Activated CD4-positive, alpha-beta T cell treated with anti-CD3 and anti-CD28 coated beads for 4 hours (primary cell): Measurements from ENCODE around the gene MUC6.

Experiments used
- DNase-seq, 2 donors: peaks; one replicate each; pipeline ENCODE4 v3.0.0-alpha.2; 2020

MUC6 gene

GRCh38 chr11:1035577-1036283, 788 bp downstream of the MUC6 start:
- DNase-seq = no peak

GRCh38 chr11:1034456-1035295, 1.8 kb downstream of the MUC6 start:
- no peak for DNase-seq

GRCh38 chr11:1034001-1034400, 2.5 kb downstream of the MUC6 start:
- DNase-seq = no peak

- DNase-seq = no peak
Observed at GRCh38 chr11:1033016-1033798, 3.3 kb downstream of the MUC6 start.

GRCh38 chr11:1032310-1032891, 4.1 kb downstream of the MUC6 start:
- no peak for DNase-seq

- no peak for DNase-seq
Observed at GRCh38 chr11:1031121-1031899, 5.2 kb downstream of the MUC6 start.

- DNase-seq = no peak
Observed at GRCh38 chr11:1030556-1030955, 6.0 kb downstream of the MUC6 start.

- no peak for DNase-seq
Observed at GRCh38 chr11:1030086-1030485, 6.4 kb downstream of the MUC6 start.

- no peak for DNase-seq
Observed at GRCh38 chr11:1029654-1030053, 6.9 kb downstream of the MUC6 start.

GRCh38 chr11:1029051-1029450, 7.5 kb downstream of the MUC6 start:
- DNase-seq = no peak

GRCh38 chr11:1028616-1029015, 7.9 kb downstream of the MUC6 start:
- no peak for DNase-seq

GRCh38 chr11:1028291-1028540, 8.3 kb downstream of the MUC6 start:
- no peak for DNase-seq

- DNase-seq = no peak
Observed at GRCh38 chr11:1027483-1028290, 8.8 kb downstream of the MUC6 start.

- no peak for DNase-seq
Observed at GRCh38 chr11:1026641-1027482, 9.7 kb downstream of the MUC6 start.

- DNase-seq = no peak
Observed at GRCh38 chr11:1026163-1026450, 10.4 kb downstream of the MUC6 start.

- DNase-seq = no peak
Observed at GRCh38 chr11:1025410-1026162, 10.9 kb downstream of the MUC6 start.

GRCh38 chr11:1024597-1025409, 11.7 kb downstream of the MUC6 start:
- DNase-seq = no peak

- no peak for DNase-seq
Observed at GRCh38 chr11:1023811-1024596, 12.5 kb downstream of the MUC6 start.
